A549 (cell line): ENCODE data around the gene NGEF.

Experiments used
- CBX2 ChIP-seq: fragments of 200-600 bp; sonication (generic); IDR thresholded peaks from 2 replicates; pipeline ENCODE4 v1.6.1; 2016; ENCODE audit warnings: low read depth, mild to moderate bottlenecking, borderline replicate concordance
- CEBPB ChIP-seq, 2 experiments: fragments of >200 bp in 1 of 2; sonication (Bioruptor Twin) in 1 of 2; formaldehyde crosslinking in 1 of 2; IDR thresholded peaks; 2 replicates each; pipeline ENCODE4 v1.6.1; 2012 to 2016
- CHD2 ChIP-seq: fragments of 150-350 bp; IDR thresholded peaks from 2 replicates; pipeline ENCODE4 v1.6.1; 2014; ENCODE audit warnings: low read length; ENCODE audit not compliant: partially characterized antibody
- CHD4 ChIP-seq: fragments of 200-600 bp; sonication (generic); IDR thresholded peaks from 2 replicates; pipeline ENCODE4 v1.6.1; 2016; ENCODE audit warnings: antibody characterized with exemption, mild to moderate bottlenecking, borderline replicate concordance
- CTCF ChIP-seq: fragments of >200 bp; sonication (Bioruptor Twin); formaldehyde crosslinking; IDR thresholded peaks from 3 replicates; pipeline ENCODE4 v1.5.1; 2016
- FOSB ChIP-seq: fragments of 250-450 bp; sonication (Bioruptor Pico); IDR thresholded peaks from 2 replicates; pipeline ENCODE4 v1.5.0; 2020; ENCODE audit warnings: mild to moderate bottlenecking, moderate library complexity
- JUN ChIP-seq, 2 experiments: fragments of >200 bp; sonication (Bioruptor Twin); formaldehyde crosslinking; IDR thresholded peaks; 2 replicates in 1 of 2; 3 replicates in 1 of 2; pipeline ENCODE4 v1.6.1; 2016 to 2017
- KDM1A ChIP-seq: fragments of 200-600 bp; sonication (generic); IDR thresholded peaks from 2 replicates; pipeline ENCODE4 v1.6.1; 2016; ENCODE audit warnings: low read depth, mild to moderate bottlenecking
- POLR2A ChIP-seq: IDR thresholded peaks from 2 replicates; pipeline ENCODE4 v1.6.1; 2012; ENCODE audit warnings: mild to moderate bottlenecking, low read length
- POLR2AphosphoS2 ChIP-seq: conservative IDR thresholded peaks from 2 replicates; pipeline ENCODE4 v1.6.1; 2012; ENCODE audit warnings: low read length, improper control_type of control experiment, inconsistent platforms
- RNF2 ChIP-seq: fragments of 200-600 bp; sonication (generic); IDR thresholded peaks from 2 replicates; pipeline ENCODE4 v1.6.1; 2016; ENCODE audit warnings: low read depth, mild to moderate bottlenecking, antibody characterized with exemption, moderate library complexity, borderline replicate concordance
- TF ChIP-seq, protein P1 (sequence below): IDR thresholded peaks from 2 replicates; pipeline ENCODE4 v1.6.1; 2012

DNA sequence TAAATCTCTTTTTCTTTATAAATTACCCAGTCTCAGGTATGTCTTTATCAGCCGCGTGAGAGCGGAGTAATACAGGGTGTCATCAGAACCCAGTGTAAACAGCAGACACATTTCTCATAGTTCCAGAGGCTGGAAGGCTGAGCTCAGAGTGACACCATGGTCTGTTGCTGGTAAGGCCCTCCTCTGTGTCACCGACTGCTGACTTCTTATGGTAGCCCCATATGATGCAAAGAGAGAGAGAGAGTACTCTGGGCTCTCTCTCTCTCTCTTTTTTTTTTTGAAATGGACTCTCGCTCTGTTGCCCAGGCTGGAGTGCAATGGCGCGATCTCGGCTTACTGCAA is 83.0 kb downstream of the NGEF start:
- TF ChIP-seq CBX2 (no peak), POLR2A (no peak), CHD4 (no peak), CTCF (no peak), JUN (IDR thresholded peaks at IDR 0.05) (no peak), CEBPB (IDR thresholded peaks at IDR 0.05) (no peak), CHD2 (no peak), RNF2 (no peak), KDM1A (no peak), POLR2AphosphoS2 (no peak), FOSB (CRISPR knock-in tag) (no peak)
- TF ChIP-seq, protein P1, sequence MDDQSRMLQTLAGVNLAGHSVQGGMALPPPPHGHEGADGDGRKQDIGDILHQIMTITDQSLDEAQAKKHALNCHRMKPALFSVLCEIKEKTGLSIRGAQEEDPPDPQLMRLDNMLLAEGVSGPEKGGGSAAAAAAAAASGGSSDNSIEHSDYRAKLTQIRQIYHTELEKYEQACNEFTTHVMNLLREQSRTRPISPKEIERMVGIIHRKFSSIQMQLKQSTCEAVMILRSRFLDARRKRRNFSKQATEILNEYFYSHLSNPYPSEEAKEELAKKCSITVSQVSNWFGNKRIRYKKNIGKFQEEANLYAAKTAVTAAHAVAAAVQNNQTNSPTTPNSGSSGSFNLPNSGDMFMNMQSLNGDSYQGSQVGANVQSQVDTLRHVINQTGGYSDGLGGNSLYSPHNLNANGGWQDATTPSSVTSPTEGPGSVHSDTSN: no peak
